ENCODE measurements around the gene ADAMTS9. TPM values are rescaled to one million over a fixed set of nuclear protein-coding genes. Genes with fewer than 3 reads are reported as not detected.

The ADAMTS9 gene
- total RNA-seq, 1 donor: 0.54 TPM

DNA sequence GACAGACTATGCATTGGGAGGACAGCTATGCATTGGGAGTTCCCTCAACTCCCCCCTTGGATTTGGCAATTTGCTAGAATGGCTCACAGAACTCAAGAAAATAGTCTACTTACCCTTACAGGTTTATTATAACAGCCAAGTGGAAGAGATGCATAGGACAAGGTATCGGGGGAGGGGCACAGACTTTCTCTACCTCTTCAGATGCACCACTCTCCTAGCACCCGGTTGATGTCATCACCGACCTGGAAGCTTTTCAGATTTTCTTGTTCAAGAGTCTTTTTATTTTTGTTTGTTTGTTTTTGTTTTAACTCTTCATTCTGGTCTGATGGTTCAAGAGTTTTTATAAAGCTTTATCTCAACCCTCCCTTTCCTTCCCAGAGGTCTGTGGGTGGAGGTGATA is 20.7 kb upstream of the ADAMTS9 start:
- no peak overlapping the region for H3K4me3 ChIP-seq (ENCODE audit: low read depth, low read length)
- DNase-seq (ENCODE audit: low read depth): no peak
- TF ChIP-seq, protein P1, sequence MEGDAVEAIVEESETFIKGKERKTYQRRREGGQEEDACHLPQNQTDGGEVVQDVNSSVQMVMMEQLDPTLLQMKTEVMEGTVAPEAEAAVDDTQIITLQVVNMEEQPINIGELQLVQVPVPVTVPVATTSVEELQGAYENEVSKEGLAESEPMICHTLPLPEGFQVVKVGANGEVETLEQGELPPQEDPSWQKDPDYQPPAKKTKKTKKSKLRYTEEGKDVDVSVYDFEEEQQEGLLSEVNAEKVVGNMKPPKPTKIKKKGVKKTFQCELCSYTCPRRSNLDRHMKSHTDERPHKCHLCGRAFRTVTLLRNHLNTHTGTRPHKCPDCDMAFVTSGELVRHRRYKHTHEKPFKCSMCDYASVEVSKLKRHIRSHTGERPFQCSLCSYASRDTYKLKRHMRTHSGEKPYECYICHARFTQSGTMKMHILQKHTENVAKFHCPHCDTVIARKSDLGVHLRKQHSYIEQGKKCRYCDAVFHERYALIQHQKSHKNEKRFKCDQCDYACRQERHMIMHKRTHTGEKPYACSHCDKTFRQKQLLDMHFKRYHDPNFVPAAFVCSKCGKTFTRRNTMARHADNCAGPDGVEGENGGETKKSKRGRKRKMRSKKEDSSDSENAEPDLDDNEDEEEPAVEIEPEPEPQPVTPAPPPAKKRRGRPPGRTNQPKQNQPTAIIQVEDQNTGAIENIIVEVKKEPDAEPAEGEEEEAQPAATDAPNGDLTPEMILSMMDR (IDR thresholded peaks at IDR 0.05; ENCODE audit: insufficient read depth, low read length): no peak

DNA sequence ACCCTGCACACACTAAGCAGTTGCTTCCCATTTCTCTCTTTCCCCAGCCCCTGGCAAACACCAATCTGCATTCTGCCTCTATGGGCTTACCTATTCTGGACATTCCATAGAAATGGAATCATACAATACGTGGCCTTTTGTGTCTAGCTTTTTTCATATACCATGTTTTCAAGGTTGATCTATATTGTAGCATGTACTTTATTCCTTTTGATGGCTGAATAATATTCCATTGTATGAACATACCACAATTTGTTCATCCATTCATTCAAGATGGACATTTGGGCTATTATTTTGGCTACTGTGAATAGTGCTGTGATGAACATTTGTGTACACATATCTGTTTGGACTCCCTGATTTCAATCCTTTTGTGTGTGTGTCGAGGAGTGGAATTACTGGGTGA is 18.1 kb upstream of the ADAMTS9 start:
- no peak for DNase-seq (ENCODE audit: low read depth)
- H3K4me3 ChIP-seq (ENCODE audit: low read depth, low read length): no peak overlapping the region
- TF ChIP-seq, protein P1 (IDR thresholded peaks at IDR 0.05; ENCODE audit: insufficient read depth, low read length): no peak

GRCh38 chr3:64696896-64697295 is 9.1 kb upstream of the ADAMTS9 start:
- TF ChIP-seq, protein P1 (IDR thresholded peaks at IDR 0.05; ENCODE audit: insufficient read depth, low read length): no peak
- no peak overlapping the region for H3K4me3 ChIP-seq (ENCODE audit: low read depth, low read length)

DNA sequence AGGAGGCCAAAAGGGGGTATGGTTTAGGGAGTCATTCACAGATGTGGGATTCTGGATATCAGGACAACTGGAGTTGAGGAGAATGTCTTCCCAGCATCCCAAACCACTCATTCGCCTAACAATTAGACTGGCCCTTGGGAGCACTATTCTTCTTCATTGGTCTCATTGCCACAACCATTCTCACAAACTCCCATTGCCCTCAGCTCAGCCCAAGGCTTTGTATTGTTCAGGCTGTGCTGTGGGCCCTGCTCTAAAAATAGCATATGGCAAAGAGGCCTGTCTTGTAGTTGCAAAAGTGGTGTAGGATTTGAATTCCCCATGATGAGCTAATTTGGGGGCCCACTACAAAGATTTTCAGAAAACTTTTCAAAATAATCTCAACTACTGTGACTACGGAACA is 6.3 kb upstream of the ADAMTS9 start:
- DNase-seq (ENCODE audit: low read depth): no peak
- TF ChIP-seq, protein P1 (IDR thresholded peaks at IDR 0.05; ENCODE audit: insufficient read depth, low read length): no peak
- no peak overlapping the region for H3K4me3 ChIP-seq (ENCODE audit: low read depth, low read length)

More at GRCh38 chr3:64696896-64697295, 9.1 kb upstream of the ADAMTS9 start:
- no peak for DNase-seq (ENCODE audit: low read depth)

GRCh38 chr3:64693031-64693430 is 5.2 kb upstream of the ADAMTS9 start:
- TF ChIP-seq, protein P1 (IDR thresholded peaks at IDR 0.05; ENCODE audit: insufficient read depth, low read length): no peak
- H3K4me3 ChIP-seq (ENCODE audit: low read depth, low read length): no peak overlapping the region
- no peak for DNase-seq (ENCODE audit: low read depth)

DNA sequence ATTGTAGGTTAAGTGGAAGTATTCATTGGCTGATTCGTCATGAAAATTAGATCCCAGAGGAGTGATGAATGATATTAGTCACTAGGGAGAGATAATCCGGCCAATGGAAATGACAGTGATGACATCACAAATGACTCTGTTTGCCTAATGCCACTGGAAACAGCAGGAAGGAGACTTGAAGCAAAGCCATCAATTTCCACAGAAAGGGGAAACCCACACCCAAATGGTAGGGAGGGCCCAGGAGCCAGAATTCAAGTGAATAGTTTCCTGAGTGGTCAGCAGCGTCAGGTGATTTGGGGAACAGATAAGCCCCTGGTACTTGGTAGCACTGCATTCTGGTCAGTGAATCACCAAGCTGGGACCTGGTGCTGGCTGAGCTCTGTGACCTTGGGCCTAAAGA is 3.3 kb upstream of the ADAMTS9 start:
- DNase-seq (ENCODE audit: low read depth): peak; percentile 46
- no peak overlapping the region for H3K4me3 ChIP-seq (ENCODE audit: low read depth, low read length)
- TF ChIP-seq, protein P1 (IDR thresholded peaks at IDR 0.05; ENCODE audit: insufficient read depth, low read length): no peak

DNA sequence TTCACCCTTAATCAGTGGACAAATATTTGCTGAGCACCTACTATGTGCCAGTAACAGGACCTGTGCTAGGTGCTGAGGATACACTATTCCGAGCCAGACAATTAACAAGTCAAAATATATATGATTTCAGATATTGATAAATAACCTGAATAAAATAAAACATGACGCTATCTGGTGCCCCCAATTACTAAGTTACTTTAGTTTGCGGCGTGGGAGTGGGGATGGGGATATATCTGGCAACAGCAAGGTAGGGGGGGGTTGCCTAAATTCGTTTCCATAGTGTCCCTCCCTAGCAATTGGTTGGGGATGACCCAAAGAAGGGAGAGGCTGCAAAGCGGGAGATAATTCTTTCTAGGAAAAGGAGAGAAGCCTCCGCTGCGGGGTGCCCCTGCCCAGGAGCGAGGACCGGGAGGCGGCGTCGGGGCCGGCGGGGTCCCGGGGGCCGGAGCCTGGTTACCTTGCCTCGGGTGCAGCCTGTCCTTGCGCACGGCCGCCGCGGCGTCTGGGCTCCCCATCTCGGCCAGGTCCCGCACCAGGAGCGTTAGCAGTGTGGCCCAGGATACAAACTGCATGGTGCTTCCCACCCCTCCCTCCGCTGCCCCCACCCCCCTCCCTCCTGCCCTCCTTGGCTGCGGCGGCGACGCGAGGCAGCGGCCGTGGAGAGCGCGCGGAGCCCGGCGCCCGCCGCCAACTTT is 567 bp downstream of the ADAMTS9 start:
- peak overlapping the region; percentile 78 for H3K4me3 ChIP-seq (ENCODE audit: low read depth, low read length)
- DNase-seq (ENCODE audit: low read depth): no peak
- TF ChIP-seq, protein P1 (IDR thresholded peaks at IDR 0.05; ENCODE audit: insufficient read depth, low read length): no peak
